ENCODE measurements around the gene CNOT4.

DNA sequence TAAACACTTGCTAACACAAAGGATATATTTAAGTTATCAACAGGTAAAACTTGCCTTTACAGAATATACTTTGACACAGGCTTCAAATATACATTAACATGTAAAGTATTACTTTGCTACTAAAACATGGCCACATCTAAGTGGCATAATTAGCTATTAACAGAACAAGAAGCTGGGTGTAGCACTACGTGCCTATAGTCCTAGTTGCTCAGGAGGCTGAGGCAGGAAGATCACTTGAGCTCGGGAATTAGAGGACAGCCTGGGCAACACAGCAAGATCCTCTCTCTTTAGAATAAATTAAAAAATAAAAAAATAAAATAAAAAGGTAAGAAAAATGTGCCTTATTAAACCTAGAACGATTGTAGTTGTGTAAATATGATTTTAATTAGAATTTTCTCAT lies 106.6 kb downstream of the CNOT4 start:
- TF ChIP-seq, protein P1, sequence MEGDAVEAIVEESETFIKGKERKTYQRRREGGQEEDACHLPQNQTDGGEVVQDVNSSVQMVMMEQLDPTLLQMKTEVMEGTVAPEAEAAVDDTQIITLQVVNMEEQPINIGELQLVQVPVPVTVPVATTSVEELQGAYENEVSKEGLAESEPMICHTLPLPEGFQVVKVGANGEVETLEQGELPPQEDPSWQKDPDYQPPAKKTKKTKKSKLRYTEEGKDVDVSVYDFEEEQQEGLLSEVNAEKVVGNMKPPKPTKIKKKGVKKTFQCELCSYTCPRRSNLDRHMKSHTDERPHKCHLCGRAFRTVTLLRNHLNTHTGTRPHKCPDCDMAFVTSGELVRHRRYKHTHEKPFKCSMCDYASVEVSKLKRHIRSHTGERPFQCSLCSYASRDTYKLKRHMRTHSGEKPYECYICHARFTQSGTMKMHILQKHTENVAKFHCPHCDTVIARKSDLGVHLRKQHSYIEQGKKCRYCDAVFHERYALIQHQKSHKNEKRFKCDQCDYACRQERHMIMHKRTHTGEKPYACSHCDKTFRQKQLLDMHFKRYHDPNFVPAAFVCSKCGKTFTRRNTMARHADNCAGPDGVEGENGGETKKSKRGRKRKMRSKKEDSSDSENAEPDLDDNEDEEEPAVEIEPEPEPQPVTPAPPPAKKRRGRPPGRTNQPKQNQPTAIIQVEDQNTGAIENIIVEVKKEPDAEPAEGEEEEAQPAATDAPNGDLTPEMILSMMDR (IDR thresholded peaks at IDR 0.05) = no peak
- TF ChIP-seq POLR2A (IDR thresholded peaks at IDR 0.05) (no peak), EP300 (IDR thresholded peaks at IDR 0.05) (no peak)

Measured in tibial nerve (tissue), 4 donors.